Tibial nerve (tissue), 4 donors: ENCODE results near the gene SYNE3. TPM values are rescaled to one million over a fixed set of nuclear protein-coding genes. Genes with fewer than 3 reads are reported as not detected.
A peak's percentile ranks its signal among the peaks of the same experiment; 100 is the strongest.

Experiments used
- DNase-seq, 2 donors: peaks; one replicate each; pipeline ENCODE4 v3.0.0-alpha.2; 2019; ENCODE audit warnings: low spot score in 2 of 2
- H3K27ac ChIP-seq, 4 donors: fragments of 200-600 bp; sonication (generic) in 3 of 4; one replicate each; pipeline ENCODE4 v1.5.1; 2017 to 2019; ENCODE audit warnings: mild to moderate bottlenecking in 1 of 4
- H3K27me3 ChIP-seq, 2 donors: fragments of 200-600 bp; sonication (generic) in 1 of 2; one replicate each; pipeline versions ENCODE4 v1.5.1 to v1.6.0; 2017 to 2019
- H3K36me3 ChIP-seq, 3 donors: fragments of 200-600 bp; sonication (generic); one replicate each; pipeline ENCODE4 v1.5.1; 2018 to 2019
- H3K4me1 ChIP-seq, 4 donors: fragments of 200-600 bp; sonication (generic) in 3 of 4; one replicate each; pipeline ENCODE4 v1.5.1; 2017 to 2019
- H3K4me3 ChIP-seq, 4 donors: fragments of 200-600 bp; sonication (generic) in 3 of 4; one replicate each; pipeline ENCODE4 v1.5.1; 2017 to 2019; ENCODE audit warnings: mild to moderate bottlenecking in 1 of 4, moderate library complexity in 1 of 4
- H3K9me3 ChIP-seq, 4 donors: fragments of 200-600 bp; sonication (generic) in 3 of 4; one replicate each; pipeline ENCODE4 v1.5.1; 2017 to 2019
- CTCF ChIP-seq, 5 experiments: fragments of 200-600 bp in 3 of 5; fragments of 450-650 bp in 2 of 5; sonication (generic) in 3 of 5; IDR thresholded peaks; one replicate each; pipeline ENCODE4 v1.5.1; 2016 to 2019; ENCODE audit warnings: antibody characterized with exemption in 5 of 5, mild to moderate bottlenecking in 3 of 5, moderate library complexity in 2 of 5
- EP300 ChIP-seq, 2 donors: sonication (generic); formaldehyde crosslinking; IDR thresholded peaks; one replicate each; pipeline ENCODE4 v1.6.1; 2017; ENCODE audit warnings: antibody characterized with exemption in 2 of 2, mild to moderate bottlenecking in 1 of 2
- POLR2A ChIP-seq, 2 donors: fragments of 450-650 bp; IDR thresholded peaks; one replicate each; pipeline ENCODE4 v1.6.1; 2017; ENCODE audit warnings: antibody characterized with exemption in 2 of 2, mild to moderate bottlenecking in 2 of 2, moderate library complexity in 2 of 2
- WGBS, 2 donors: methylation state at CpG; one replicate each; pipeline ENCODE4 v1.1.5; 2018; 5-methylcytosine and 5-hydroxymethylcytosine counted together
- total RNA-seq, 4 donors: library from RNA; depleted of rRNA; stranded (reverse); fragments of >200 nt; gene quantifications; one replicate each; pipeline ENCODE4 v1.1.0, GENCODE V29; 2016

The SYNE3 gene
- total RNA-seq, 4 donors from 2014 or later = 71.0 to 106 (median 87.5) TPM

GRCh38 chr14:95481391-95482022 lies 34.9 kb downstream of the SYNE3 start:
- WGBS, 2 donors = 75% methylated on average over 18 of the region's 18 CpGs
- H3K27me3 ChIP-seq = no peaks in the 10 kb centered on the region
- no peaks in the 10 kb centered on the region for H3K9me3 ChIP-seq
- peaks cover 4 to 96% (median 87%) of the 10 kb centered on the region in 4 donors for H3K4me1 ChIP-seq
- H3K4me3 ChIP-seq = no peak overlapping the region
- no peak for TF ChIP-seq EP300 (IDR thresholded peaks at IDR 0.05)
- no peak for TF ChIP-seq POLR2A (IDR thresholded peaks at IDR 0.05)
- TF ChIP-seq CTCF (IDR thresholded peaks at IDR 0.05) = no peak
- peak overlapping the region; percentile 19 to 96 (median 84) for H3K27ac ChIP-seq
- H3K36me3 ChIP-seq = no peaks in the 10 kb centered on the region
- no peak for DNase-seq

- H3K9me3 ChIP-seq = no peaks in the 10 kb centered on the region
- DNase-seq = no peak
- no peak overlapping the region for H3K4me3 ChIP-seq
- peak overlapping the region; percentile 19 to 96 (median 84) for H3K27ac ChIP-seq
- H3K27me3 ChIP-seq = no peaks in the 10 kb centered on the region
- peaks cover 4 to 91% (median 84%) of the 10 kb centered on the region in 4 donors for H3K4me1 ChIP-seq
- no peak for TF ChIP-seq EP300 (IDR thresholded peaks at IDR 0.05)
- TF ChIP-seq CTCF (IDR thresholded peaks at IDR 0.05) = no peak
- TF ChIP-seq POLR2A (IDR thresholded peaks at IDR 0.05) = no peak
- 87 to 90% methylated on average over 3 to 9 of the region's 9 CpGs for WGBS, 2 donors
- H3K36me3 ChIP-seq = peaks cover 0 to under 1% (median 0%) of the 10 kb centered on the region in 3 donors
Measured at GRCh38 chr14:95480887-95481226, 35.6 kb downstream of the SYNE3 start.

GRCh38 chr14:95480109-95480886 lies 36.2 kb downstream of the SYNE3 start:
- TF ChIP-seq CTCF (IDR thresholded peaks at IDR 0.05) (no peak), EP300 (IDR thresholded peaks at IDR 0.05) (peak in 1 of 2 donors; percentile 74), POLR2A (IDR thresholded peaks at IDR 0.05) (no peak)
- Histone ChIP-seq H3K4me3 (no peak overlapping the region), H3K9me3 (no peaks in the 10 kb centered on the region), H3K27me3 (no peaks in the 10 kb centered on the region), H3K4me1 (peaks cover 4 to 91% (median 81%) of the 10 kb centered on the region in 4 donors), H3K27ac (peak overlapping the region; percentile 19 to 96 (median 84)), H3K36me3 (peaks cover 0 to 6% (median 2%) of the 10 kb centered on the region in 3 donors)
- WGBS, 2 donors = 48 to 60% methylated on average over 11 of the region's 11 CpGs
- DNase-seq = peak; percentile 75

GRCh38 chr14:95479494-95479893 lies 37.0 kb downstream of the SYNE3 start:
- Histone ChIP-seq H3K27ac (peak overlapping the region in 3 of 4 donors; percentile 75 to 96 (median 94)), H3K36me3 (peaks cover 0 to 14% (median 6%) of the 10 kb centered on the region in 3 donors), H3K27me3 (no peaks in the 10 kb centered on the region), H3K9me3 (no peaks in the 10 kb centered on the region), H3K4me3 (no peak overlapping the region), H3K4me1 (peaks cover 4 to 87% (median 73%) of the 10 kb centered on the region in 4 donors)
- WGBS, 2 donors = 74 to 77% methylated on average over 4 of the region's 4 CpGs
- DNase-seq = no peak
- TF ChIP-seq CTCF (IDR thresholded peaks at IDR 0.05) = no peak
- no peak for TF ChIP-seq EP300 (IDR thresholded peaks at IDR 0.05)

- Histone ChIP-seq H3K4me3 (no peak overlapping the region), H3K4me1 (peaks cover 0 to 80% (median 66%) of the 10 kb centered on the region in 4 donors), H3K36me3 (peaks cover 0 to 20% (median 11%) of the 10 kb centered on the region in 3 donors), H3K27me3 (no peaks in the 10 kb centered on the region), H3K9me3 (no peaks in the 10 kb centered on the region), H3K27ac (peak overlapping the region in 2 of 4 donors; percentile 94 to 96)
- WGBS, 2 donors = 92 to 96% methylated on average over 4 of the region's 4 CpGs
- TF ChIP-seq CTCF (IDR thresholded peaks at IDR 0.05) (no peak), EP300 (IDR thresholded peaks at IDR 0.05) (no peak), POLR2A (IDR thresholded peaks at IDR 0.05) (no peak)
- no peak for DNase-seq
Measured at GRCh38 chr14:95478818-95479217, 37.6 kb downstream of the SYNE3 start.
